HepG2 (cell line): ENCODE data around the gene CD248. TPM values are rescaled to one million over a fixed set of nuclear protein-coding genes. Genes with fewer than 3 reads are reported as not detected.
A peak's percentile ranks its signal among the peaks of the same experiment; 100 is the strongest.

Source experiments
- AKAP8 ChIP-seq: sonication (generic); formaldehyde crosslinking; IDR thresholded peaks from 2 replicates; pipeline ENCODE4 v1.5.1; 2020; ENCODE audit warnings: mild to moderate bottlenecking, missing genetic modification reagents
- ELF4 ChIP-seq: sonication (generic); formaldehyde crosslinking; IDR thresholded peaks from 2 replicates; pipeline ENCODE4 v1.5.0; 2020; ENCODE audit warnings: missing genetic modification reagents, mild to moderate bottlenecking, moderate library complexity, borderline replicate concordance
- GATAD1 ChIP-seq: IDR thresholded peaks from 2 replicates; pipeline ENCODE4 v1.6.1; 2016; ENCODE audit warnings: missing genetic modification reagents, missing compliant biosample characterization
- MYNN ChIP-seq: sonication (generic); formaldehyde crosslinking; IDR thresholded peaks from 2 replicates; pipeline ENCODE4 v1.4.0; 2020; ENCODE audit warnings: mild to moderate bottlenecking, low read depth, missing genetic modification reagents
- SATB2 ChIP-seq: sonication (generic); formaldehyde crosslinking; IDR thresholded peaks from 2 replicates; pipeline ENCODE4 v1.5.0; 2020; ENCODE audit warnings: missing genetic modification reagents
- ZNF747 ChIP-seq: sonication (generic); formaldehyde crosslinking; IDR thresholded peaks from 2 replicates; pipeline ENCODE4 v1.8.1; 2023; ENCODE audit warnings: missing genetic modification reagents, mild to moderate bottlenecking, borderline replicate concordance
- ZNF781 ChIP-seq: sonication (generic); formaldehyde crosslinking; IDR thresholded peaks from 2 replicates; pipeline ENCODE4 v1.5.1; 2020; ENCODE audit warnings: borderline replicate concordance, mild to moderate bottlenecking, missing genetic modification reagents; ENCODE audit errors: not compliant biosample characterization
- polyA plus RNA-seq, 8 experiments: library from polyadenylated mRNA; depleted of rRNA in 3 of 8; stranded (reverse) in 7 of 8; unstranded in 1 of 8; fragments of >200 nt; fragmentation: Illumina TruSeq in 4 of 8; extraction: Trizol in 4 of 8; gene quantifications; 2 replicates each; pipeline versions ENCODE4 v1.2.1 to v1.2.3, GENCODE V29; 2011 to 2016; ENCODE audit warnings: low read depth in 4 of 8, missing spikeins in 1 of 8, mixed read lengths in 1 of 8; ENCODE audit not compliant: insufficient read depth in 1 of 8
- total RNA-seq, 5 experiments: library from RNA; depleted of rRNA; stranded (reverse); fragments of >200 nt; fragmentation: Illumina TruSeq; extraction: Trizol; gene quantifications; 2 replicates each; pipeline ENCODE4 v1.2.3, GENCODE V29; 2016; ENCODE audit warnings: low read depth in 1 of 5
- TF ChIP-seq, protein P1 (sequence below): sonication (generic); formaldehyde crosslinking; IDR thresholded peaks from 2 replicates; pipeline ENCODE4 v1.5.0; 2020; ENCODE audit warnings: mild to moderate bottlenecking, missing genetic modification reagents
- TF ChIP-seq, protein P2 (sequence below): sonication (generic); formaldehyde crosslinking; IDR thresholded peaks from 2 replicates; pipeline ENCODE4 v1.4.0; 2020; ENCODE audit warnings: missing genetic modification reagents, mild to moderate bottlenecking, borderline replicate concordance
- TF ChIP-seq, protein P3 (sequence below): sonication (generic); formaldehyde crosslinking; IDR thresholded peaks from 2 replicates; pipeline ENCODE4 v1.4.0; 2020; ENCODE audit warnings: low read depth, mild to moderate bottlenecking, missing genetic modification reagents
- TF ChIP-seq, protein P4 (sequence below): sonication (generic); formaldehyde crosslinking; IDR thresholded peaks from 2 replicates; pipeline ENCODE4 v1.8.1; 2023; ENCODE audit warnings: mild to moderate bottlenecking, moderate library complexity, missing genetic modification reagents
- TF ChIP-seq, protein P5 (sequence below): sonication (generic); formaldehyde crosslinking; IDR thresholded peaks from 2 replicates; pipeline ENCODE4 v1.4.0; 2020; ENCODE audit warnings: missing genetic modification reagents

The CD248 gene
- total and polyA plus RNA-seq, 2 of the 13 experiments (the other 11 are each of a cell fraction or from before 2014, with no cell fraction given) = 0.25 to 0.35 TPM

DNA sequence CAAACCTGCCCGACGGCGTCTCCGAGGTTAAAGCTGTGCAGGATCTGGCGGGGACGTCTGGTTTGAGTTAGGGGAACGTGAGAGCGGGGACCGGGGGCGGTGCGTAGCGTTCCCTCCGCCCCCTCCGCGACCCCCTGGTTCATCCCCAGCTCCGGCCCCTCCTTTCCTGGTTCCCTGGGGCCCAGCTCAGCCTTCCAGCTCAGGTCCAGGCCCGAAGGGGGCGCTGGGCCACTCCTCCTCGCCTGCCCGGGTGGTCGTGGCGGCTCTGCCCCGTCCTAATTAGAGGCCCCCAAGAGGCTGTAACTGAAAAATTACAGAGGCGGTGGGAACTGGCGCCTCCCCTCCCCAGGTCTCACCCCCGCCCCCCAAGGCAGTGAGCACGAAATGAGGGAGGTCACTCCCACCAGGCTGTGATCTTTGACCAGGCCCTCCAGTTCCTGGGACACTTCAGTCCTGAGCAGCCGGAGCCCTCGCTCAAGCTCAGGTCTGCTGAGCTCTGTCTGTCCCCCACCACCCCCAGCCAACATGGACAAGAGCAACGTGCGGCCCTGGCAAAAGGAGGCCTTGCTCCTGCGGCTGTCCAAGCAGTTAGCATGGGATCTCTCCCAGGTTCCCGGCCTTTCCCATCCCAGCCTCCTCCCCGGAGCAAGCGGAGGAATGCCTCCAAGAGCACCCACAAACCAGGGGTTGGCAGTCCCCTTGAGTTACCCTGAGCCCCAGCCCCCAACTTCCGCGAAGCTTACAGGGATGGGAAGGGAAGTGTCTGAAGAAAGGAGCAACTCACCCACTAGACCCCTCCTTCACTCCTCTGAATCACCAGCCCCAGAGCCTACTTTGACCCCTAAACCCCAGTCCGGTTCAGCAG, 3.3 kb downstream of the CD248 start (continued):
- TF ChIP-seq, protein P1, sequence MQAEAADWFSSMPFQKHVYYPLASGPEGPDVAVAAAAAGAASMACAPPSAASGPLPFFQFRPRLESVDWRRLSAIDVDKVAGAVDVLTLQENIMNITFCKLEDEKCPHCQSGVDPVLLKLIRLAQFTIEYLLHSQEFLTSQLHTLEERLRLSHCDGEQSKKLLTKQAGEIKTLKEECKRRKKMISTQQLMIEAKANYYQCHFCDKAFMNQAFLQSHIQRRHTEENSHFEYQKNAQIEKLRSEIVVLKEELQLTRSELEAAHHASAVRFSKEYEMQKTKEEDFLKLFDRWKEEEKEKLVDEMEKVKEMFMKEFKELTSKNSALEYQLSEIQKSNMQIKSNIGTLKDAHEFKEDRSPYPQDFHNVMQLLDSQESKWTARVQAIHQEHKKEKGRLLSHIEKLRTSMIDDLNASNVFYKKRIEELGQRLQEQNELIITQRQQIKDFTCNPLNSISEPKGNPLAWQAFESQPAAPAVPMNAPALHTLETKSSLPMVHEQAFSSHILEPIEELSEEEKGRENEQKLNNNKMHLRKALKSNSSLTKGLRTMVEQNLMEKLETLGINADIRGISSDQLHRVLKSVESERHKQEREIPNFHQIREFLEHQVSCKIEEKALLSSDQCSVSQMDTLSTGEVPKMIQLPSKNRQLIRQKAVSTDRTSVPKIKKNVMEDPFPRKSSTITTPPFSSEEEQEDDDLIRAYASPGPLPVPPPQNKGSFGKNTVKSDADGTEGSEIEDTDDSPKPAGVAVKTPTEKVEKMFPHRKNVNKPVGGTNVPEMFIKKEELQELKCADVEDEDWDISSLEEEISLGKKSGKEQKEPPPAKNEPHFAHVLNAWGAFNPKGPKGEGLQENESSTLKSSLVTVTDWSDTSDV = no peak
- TF ChIP-seq AKAP8 = no peak
- TF ChIP-seq ZNF747 (CRISPR knock-in tag) = no peak
- TF ChIP-seq, protein P2, sequence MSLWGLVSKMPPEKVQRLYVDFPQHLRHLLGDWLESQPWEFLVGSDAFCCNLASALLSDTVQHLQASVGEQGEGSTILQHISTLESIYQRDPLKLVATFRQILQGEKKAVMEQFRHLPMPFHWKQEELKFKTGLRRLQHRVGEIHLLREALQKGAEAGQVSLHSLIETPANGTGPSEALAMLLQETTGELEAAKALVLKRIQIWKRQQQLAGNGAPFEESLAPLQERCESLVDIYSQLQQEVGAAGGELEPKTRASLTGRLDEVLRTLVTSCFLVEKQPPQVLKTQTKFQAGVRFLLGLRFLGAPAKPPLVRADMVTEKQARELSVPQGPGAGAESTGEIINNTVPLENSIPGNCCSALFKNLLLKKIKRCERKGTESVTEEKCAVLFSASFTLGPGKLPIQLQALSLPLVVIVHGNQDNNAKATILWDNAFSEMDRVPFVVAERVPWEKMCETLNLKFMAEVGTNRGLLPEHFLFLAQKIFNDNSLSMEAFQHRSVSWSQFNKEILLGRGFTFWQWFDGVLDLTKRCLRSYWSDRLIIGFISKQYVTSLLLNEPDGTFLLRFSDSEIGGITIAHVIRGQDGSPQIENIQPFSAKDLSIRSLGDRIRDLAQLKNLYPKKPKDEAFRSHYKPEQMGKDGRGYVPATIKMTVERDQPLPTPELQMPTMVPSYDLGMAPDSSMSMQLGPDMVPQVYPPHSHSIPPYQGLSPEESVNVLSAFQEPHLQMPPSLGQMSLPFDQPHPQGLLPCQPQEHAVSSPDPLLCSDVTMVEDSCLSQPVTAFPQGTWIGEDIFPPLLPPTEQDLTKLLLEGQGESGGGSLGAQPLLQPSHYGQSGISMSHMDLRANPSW (CRISPR knock-in tag) = no peak
- no peak for TF ChIP-seq SATB2
- TF ChIP-seq GATAD1 (CRISPR knock-in tag) = no peak
- TF ChIP-seq, protein P3, sequence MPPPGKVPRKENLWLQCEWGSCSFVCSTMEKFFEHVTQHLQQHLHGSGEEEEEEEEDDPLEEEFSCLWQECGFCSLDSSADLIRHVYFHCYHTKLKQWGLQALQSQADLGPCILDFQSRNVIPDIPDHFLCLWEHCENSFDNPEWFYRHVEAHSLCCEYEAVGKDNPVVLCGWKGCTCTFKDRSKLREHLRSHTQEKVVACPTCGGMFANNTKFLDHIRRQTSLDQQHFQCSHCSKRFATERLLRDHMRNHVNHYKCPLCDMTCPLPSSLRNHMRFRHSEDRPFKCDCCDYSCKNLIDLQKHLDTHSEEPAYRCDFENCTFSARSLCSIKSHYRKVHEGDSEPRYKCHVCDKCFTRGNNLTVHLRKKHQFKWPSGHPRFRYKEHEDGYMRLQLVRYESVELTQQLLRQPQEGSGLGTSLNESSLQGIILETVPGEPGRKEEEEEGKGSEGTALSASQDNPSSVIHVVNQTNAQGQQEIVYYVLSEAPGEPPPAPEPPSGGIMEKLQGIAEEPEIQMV = 0 out of 2 replicates have a peak, but pooled peaks have one; percentile 25
- TF ChIP-seq, protein P4, sequence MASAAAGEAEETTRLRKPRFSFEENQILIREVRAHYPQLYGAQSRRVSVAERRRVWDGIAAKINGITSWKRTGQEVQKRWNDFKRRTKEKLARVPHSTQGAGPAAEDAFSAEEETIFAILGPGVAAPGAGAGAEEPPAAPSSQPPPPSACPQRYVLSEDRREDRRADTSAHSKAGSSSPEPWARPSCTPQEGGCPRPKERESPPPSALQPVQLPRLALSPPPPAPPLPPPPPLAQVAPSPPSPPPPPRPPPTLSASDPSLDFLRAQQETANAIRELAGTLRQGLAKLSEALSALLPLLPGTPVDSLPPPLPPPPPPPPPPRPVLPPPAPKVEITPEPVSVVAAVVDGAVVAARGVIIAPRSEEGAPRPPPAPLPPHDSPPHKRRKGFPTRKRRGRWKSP = no peak
- TF ChIP-seq, protein P5, sequence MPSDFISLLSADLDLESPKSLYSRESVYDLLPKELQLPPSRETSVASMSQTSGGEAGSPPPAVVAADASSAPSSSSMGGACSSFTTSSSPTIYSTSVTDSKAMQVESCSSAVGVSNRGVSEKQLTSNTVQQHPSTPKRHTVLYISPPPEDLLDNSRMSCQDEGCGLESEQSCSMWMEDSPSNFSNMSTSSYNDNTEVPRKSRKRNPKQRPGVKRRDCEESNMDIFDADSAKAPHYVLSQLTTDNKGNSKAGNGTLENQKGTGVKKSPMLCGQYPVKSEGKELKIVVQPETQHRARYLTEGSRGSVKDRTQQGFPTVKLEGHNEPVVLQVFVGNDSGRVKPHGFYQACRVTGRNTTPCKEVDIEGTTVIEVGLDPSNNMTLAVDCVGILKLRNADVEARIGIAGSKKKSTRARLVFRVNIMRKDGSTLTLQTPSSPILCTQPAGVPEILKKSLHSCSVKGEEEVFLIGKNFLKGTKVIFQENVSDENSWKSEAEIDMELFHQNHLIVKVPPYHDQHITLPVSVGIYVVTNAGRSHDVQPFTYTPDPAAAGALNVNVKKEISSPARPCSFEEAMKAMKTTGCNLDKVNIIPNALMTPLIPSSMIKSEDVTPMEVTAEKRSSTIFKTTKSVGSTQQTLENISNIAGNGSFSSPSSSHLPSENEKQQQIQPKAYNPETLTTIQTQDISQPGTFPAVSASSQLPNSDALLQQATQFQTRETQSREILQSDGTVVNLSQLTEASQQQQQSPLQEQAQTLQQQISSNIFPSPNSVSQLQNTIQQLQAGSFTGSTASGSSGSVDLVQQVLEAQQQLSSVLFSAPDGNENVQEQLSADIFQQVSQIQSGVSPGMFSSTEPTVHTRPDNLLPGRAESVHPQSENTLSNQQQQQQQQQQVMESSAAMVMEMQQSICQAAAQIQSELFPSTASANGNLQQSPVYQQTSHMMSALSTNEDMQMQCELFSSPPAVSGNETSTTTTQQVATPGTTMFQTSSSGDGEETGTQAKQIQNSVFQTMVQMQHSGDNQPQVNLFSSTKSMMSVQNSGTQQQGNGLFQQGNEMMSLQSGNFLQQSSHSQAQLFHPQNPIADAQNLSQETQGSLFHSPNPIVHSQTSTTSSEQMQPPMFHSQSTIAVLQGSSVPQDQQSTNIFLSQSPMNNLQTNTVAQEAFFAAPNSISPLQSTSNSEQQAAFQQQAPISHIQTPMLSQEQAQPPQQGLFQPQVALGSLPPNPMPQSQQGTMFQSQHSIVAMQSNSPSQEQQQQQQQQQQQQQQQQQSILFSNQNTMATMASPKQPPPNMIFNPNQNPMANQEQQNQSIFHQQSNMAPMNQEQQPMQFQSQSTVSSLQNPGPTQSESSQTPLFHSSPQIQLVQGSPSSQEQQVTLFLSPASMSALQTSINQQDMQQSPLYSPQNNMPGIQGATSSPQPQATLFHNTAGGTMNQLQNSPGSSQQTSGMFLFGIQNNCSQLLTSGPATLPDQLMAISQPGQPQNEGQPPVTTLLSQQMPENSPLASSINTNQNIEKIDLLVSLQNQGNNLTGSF (CRISPR knock-in tag) = no peak
- TF ChIP-seq MYNN (CRISPR knock-in tag) = no peak
- no peak for TF ChIP-seq ELF4
- no peak for TF ChIP-seq ZNF781
